Measurements from ENCODE around the gene MOCOS. TPM values are rescaled to one million over a fixed set of nuclear protein-coding genes. Genes with fewer than 3 reads are reported as not detected.

MOCOS gene
- total RNA-seq, 2 experiments from 2014 or later: 0.13 to 0.18 TPM

- ATAC-seq (no peak), DNase-seq (no peak)
- Mint-ChIP-seq H3K4me3 (no peak overlapping the region), H3K27me3 (peaks cover 33% of the 10 kb centered on the region), H3K4me1 (ENCODE audit: low read depth) (no peaks in the 10 kb centered on the region), H3K27ac (no peak overlapping the region), H3K9me3 (no peaks in the 10 kb centered on the region), H3K36me3 (ENCODE audit: low read depth) (no peaks in the 10 kb centered on the region)
- ChIA-PET CTCF (no interaction called here), POLR2A (no interaction called here)
- TF ChIP-seq CTCF (IDR thresholded peaks at IDR 0.05): no peak
- intact Hi-C loops (cut with micrococcal nuclease): loop anchor here (10.0 kb wide), 1 partner anchor 271 kb away; no protein-coding TSS in a partner anchor
Measured at GRCh38 chr18:36303211-36303844, 116.0 kb downstream of the MOCOS start.

- intact Hi-C loops (cut with micrococcal nuclease): loop anchor here (10.0 kb wide), 1 partner anchor 270 kb away; no protein-coding TSS in a partner anchor
- Mint-ChIP-seq H3K27me3 (peaks cover 28% of the 10 kb centered on the region), H3K4me3 (no peak overlapping the region), H3K9me3 (no peaks in the 10 kb centered on the region), H3K36me3 (ENCODE audit: low read depth) (no peaks in the 10 kb centered on the region), H3K27ac (no peak overlapping the region), H3K4me1 (ENCODE audit: low read depth) (no peaks in the 10 kb centered on the region)
- no peak for TF ChIP-seq CTCF (IDR thresholded peaks at IDR 0.05)
- ATAC-seq: no peak
- no peak for DNase-seq
- ChIA-PET CTCF (no interaction called here), POLR2A (no interaction called here)
Measured at GRCh38 chr18:36304723-36305122, 117.4 kb downstream of the MOCOS start.

DNA sequence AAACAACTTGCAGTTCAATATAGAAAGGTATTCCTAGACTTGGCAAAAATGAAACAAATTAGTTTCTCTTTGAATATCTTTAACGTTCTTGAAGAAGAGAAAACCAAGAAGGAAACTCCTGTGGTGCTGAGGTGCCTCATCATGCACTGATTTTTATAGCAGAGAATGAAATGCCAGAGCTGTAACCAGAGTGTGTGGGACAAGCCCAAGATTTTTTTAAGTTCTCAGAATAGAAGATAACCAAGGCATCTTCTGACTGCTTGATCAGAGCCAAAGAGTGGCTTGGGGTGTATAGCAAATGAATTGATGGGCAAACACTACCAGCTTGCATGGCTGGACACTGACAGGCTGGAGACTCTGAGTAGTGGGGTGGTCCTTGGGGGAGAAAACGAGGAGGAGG, 118.1 kb downstream of the MOCOS start:
- TF ChIP-seq CTCF (IDR thresholded peaks at IDR 0.05): no peak
- DNase-seq: no peak
- POLR2A ChIA-PET: no interaction called here

DNA sequence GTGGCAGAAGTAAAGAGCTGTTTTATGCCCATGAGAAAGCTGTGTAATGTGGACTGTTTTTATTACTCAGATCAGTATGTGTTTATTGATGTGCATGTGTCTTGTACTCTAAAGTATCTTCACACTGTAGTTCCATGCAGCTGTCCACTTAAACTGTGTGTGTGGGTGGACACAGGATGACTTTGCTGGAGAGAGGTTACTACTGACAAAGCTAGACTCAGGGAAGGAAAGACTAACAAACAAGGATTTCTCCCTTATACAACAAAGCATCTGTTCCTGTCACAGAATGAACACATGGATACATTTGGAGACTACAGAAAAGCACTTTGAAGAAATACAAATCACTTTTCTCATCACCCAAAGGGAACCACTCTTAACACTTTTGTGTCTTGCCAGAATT, 120.2 kb downstream of the MOCOS start:
- no peaks in the 10 kb centered on the region for H3K4me1 Mint-ChIP-seq (ENCODE audit: low read depth)
- H3K4me3 Mint-ChIP-seq: no peak overlapping the region
- POLR2A ChIA-PET: no interaction called here
- CTCF ChIA-PET: no interaction called here
- intact Hi-C loops (cut with micrococcal nuclease): loop anchor here (10.0 kb wide), 1 partner anchor 267 kb away; no protein-coding TSS in a partner anchor
- TF ChIP-seq CTCF (IDR thresholded peaks at IDR 0.05): no peak
- ATAC-seq (no peak), DNase-seq (no peak)
- no peaks in the 10 kb centered on the region for H3K36me3 Mint-ChIP-seq (ENCODE audit: low read depth)
- H3K27me3 Mint-ChIP-seq: peaks cover 29% of the 10 kb centered on the region
- H3K27ac Mint-ChIP-seq: no peak overlapping the region
- no peaks in the 10 kb centered on the region for H3K9me3 Mint-ChIP-seq

More for the DNA sequence above, 118.1 kb downstream of the MOCOS start:
- no peak overlapping the region for H3K27ac Mint-ChIP-seq
- H3K4me1 Mint-ChIP-seq (ENCODE audit: low read depth): no peaks in the 10 kb centered on the region
- CTCF ChIA-PET: no interaction called here
- H3K9me3 Mint-ChIP-seq: no peaks in the 10 kb centered on the region
- ATAC-seq: no peak
- H3K27me3 Mint-ChIP-seq: peaks cover 26% of the 10 kb centered on the region
- no peak overlapping the region for H3K4me3 Mint-ChIP-seq
- no peaks in the 10 kb centered on the region for H3K36me3 Mint-ChIP-seq (ENCODE audit: low read depth)
- intact Hi-C loops (cut with micrococcal nuclease): loop anchor here (10.0 kb wide), 1 partner anchor 269 kb away; no protein-coding TSS in a partner anchor

DNA sequence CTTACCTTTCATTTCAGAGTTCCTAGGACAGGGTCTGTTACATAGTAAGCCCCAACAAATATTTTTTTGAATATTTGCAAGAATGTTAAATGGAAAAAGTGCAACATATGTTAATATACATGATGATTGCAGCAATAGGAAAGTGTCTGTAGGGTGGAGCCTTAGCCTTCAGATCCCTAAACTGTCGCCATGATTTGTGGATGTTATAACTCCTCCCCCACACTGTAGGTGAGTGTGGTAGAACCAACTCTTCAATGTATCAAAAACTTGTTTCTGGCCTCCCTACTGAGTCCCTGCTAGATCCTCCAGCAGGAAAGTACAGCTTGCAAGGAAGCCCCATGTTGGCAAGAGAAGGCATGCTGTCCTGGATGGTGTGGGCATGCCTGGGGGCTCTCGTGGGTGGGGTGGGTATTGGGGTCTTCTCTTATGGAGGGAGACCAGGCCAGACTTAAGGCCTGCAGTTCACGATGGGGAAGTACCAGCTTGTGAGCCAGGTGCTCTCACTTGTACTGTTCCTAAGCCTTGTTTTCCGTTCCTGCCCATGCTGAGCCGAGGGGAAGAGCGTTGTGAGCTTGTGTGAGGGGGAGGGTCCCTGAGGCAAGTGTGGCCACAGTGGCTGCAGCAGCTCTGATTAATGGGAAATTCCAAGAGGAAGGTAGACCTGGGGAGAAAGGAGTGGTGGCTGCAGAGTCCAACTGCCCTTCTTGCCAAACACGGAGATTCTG, 121.6 kb downstream of the MOCOS start:
- Mint-ChIP-seq H3K4me1 (ENCODE audit: low read depth) (no peaks in the 10 kb centered on the region), H3K36me3 (ENCODE audit: low read depth) (no peaks in the 10 kb centered on the region), H3K9me3 (no peaks in the 10 kb centered on the region), H3K27me3 (peaks cover 24% of the 10 kb centered on the region), H3K27ac (no peak overlapping the region), H3K4me3 (no peak overlapping the region)
- no peak for ATAC-seq
- intact Hi-C loops (cut with micrococcal nuclease): loop anchor here (10.0 kb wide), 1 partner anchor 266 kb away; no protein-coding TSS in a partner anchor
- no peak for DNase-seq
- ChIA-PET CTCF (no interaction called here), POLR2A (no interaction called here)
- no peak for TF ChIP-seq CTCF (IDR thresholded peaks at IDR 0.05)

Measured in activated CD8-positive, alpha-beta T cell treated with anti-CD3 and anti-CD28 coated beads for 36 hours (primary cell).